ENCODE results near the gene ARL13B. TPM values are rescaled to one million over a fixed set of nuclear protein-coding genes. Genes with fewer than 3 reads are reported as not detected.

ARL13B gene
- total RNA-seq, 2 donors from 2014 or later, result 17.2 to 23.9 TPM

- 95 to 97% methylated on average over 4 to 8 of the region's 8 CpGs for WGBS, 2 experiments (ENCODE audit: insufficient coverage in 1 of 2, insufficient read length in 1 of 2)
- Mint-ChIP-seq H3K4me3 (no peak overlapping the region), H3K27me3 (ENCODE audit: insufficient read depth) (no peaks in the 10 kb centered on the region)
Observed at GRCh38 chr3:94082391-94082937, 102.5 kb downstream of the ARL13B start.

GRCh38 chr3:94083261-94083660 is 103.3 kb downstream of the ARL13B start:
- no peak overlapping the region for H3K4me3 Mint-ChIP-seq
- no peaks in the 10 kb centered on the region for H3K9me3 ChIP-seq (ENCODE audit: control insufficient read depth, low read length)
- H3K9me3 Mint-ChIP-seq, result no peaks in the 10 kb centered on the region
- DNase-seq, result no peak
- H3K36me3 Mint-ChIP-seq (ENCODE audit: low read depth), result peaks cover 18% of the 10 kb centered on the region
- no peak overlapping the region for H3K27ac Mint-ChIP-seq
- H3K36me3 ChIP-seq (ENCODE audit: control insufficient read depth, insufficient read depth, low read length), result peaks cover 23% of the 10 kb centered on the region
- no peak for TF ChIP-seq CTCF (conservative IDR thresholded peaks at IDR 0.05)
- no peak overlapping the region for H3K9ac ChIP-seq (ENCODE audit: extremely low read depth, low read length, poor library complexity, severe bottlenecking)
- H3K27me3 Mint-ChIP-seq (ENCODE audit: insufficient read depth), result no peaks in the 10 kb centered on the region
- WGBS, 2 experiments (ENCODE audit: insufficient coverage in 1 of 2, insufficient read length in 1 of 2), result 93 to 100% methylated on average over 4 of the region's 4 CpGs
- no peak overlapping the region for H3K27ac ChIP-seq (ENCODE audit: low read depth, low read length)
- no peaks in the 10 kb centered on the region for H3K27me3 ChIP-seq (ENCODE audit: control insufficient read depth, insufficient read depth, low read length, poor library complexity, severe bottlenecking)
- H3K4me1 Mint-ChIP-seq, result peaks cover 4% of the 10 kb centered on the region
- no peaks in the 10 kb centered on the region for H3K4me1 ChIP-seq (ENCODE audit: control insufficient read depth, insufficient read depth, low read length)
- no peak overlapping the region for H3K4me3 ChIP-seq (ENCODE audit: low read length)

More at GRCh38 chr3:94082391-94082937, 102.5 kb downstream of the ARL13B start:
- H3K4me1 Mint-ChIP-seq, result peaks cover 4% of the 10 kb centered on the region
- Histone ChIP-seq H3K4me3 (ENCODE audit: low read length) (no peak overlapping the region), H3K36me3 (ENCODE audit: control insufficient read depth, insufficient read depth, low read length) (peaks cover 17% of the 10 kb centered on the region), H3K4me1 (ENCODE audit: control insufficient read depth, insufficient read depth, low read length) (no peaks in the 10 kb centered on the region), H3K27me3 (ENCODE audit: control insufficient read depth, insufficient read depth, low read length, poor library complexity, severe bottlenecking) (no peaks in the 10 kb centered on the region), H3K9me3 (ENCODE audit: control insufficient read depth, low read length) (no peaks in the 10 kb centered on the region), H3K27ac (ENCODE audit: low read depth, low read length) (no peak overlapping the region), H3K9ac (ENCODE audit: extremely low read depth, low read length, poor library complexity, severe bottlenecking) (no peak overlapping the region)
- no peak for TF ChIP-seq CTCF (conservative IDR thresholded peaks at IDR 0.05)
- DNase-seq, result no peak
- no peak overlapping the region for H3K27ac Mint-ChIP-seq
- no peaks in the 10 kb centered on the region for H3K9me3 Mint-ChIP-seq
- peaks cover 25% of the 10 kb centered on the region for H3K36me3 Mint-ChIP-seq (ENCODE audit: low read depth)

GRCh38 chr3:94089126-94089525 is 109.2 kb downstream of the ARL13B start:
- Histone ChIP-seq H3K9me3 (ENCODE audit: control insufficient read depth, low read length) (no peaks in the 10 kb centered on the region), H3K27me3 (ENCODE audit: control insufficient read depth, insufficient read depth, low read length, poor library complexity, severe bottlenecking) (no peaks in the 10 kb centered on the region), H3K36me3 (ENCODE audit: control insufficient read depth, insufficient read depth, low read length) (peaks cover 46% of the 10 kb centered on the region), H3K27ac (ENCODE audit: low read depth, low read length) (no peak overlapping the region), H3K4me1 (ENCODE audit: control insufficient read depth, insufficient read depth, low read length) (no peaks in the 10 kb centered on the region), H3K9ac (ENCODE audit: extremely low read depth, low read length, poor library complexity, severe bottlenecking) (no peak overlapping the region), H3K4me3 (ENCODE audit: low read length) (no peak overlapping the region)
- H3K27ac Mint-ChIP-seq, result no peak overlapping the region
- no peaks in the 10 kb centered on the region for H3K9me3 Mint-ChIP-seq
- H3K27me3 Mint-ChIP-seq (ENCODE audit: insufficient read depth), result no peaks in the 10 kb centered on the region
- no peak for TF ChIP-seq CTCF (conservative IDR thresholded peaks at IDR 0.05)
- H3K4me3 Mint-ChIP-seq, result no peak overlapping the region
- H3K36me3 Mint-ChIP-seq (ENCODE audit: low read depth), result peaks cover 38% of the 10 kb centered on the region
- peaks cover 6% of the 10 kb centered on the region for H3K4me1 Mint-ChIP-seq
- 85% methylated on average over 1 of the region's 1 CpG; no CpG with 5 or more reads in 1 of the 2 experiments for WGBS, 2 experiments (ENCODE audit: insufficient coverage in 1 of 2, insufficient read length in 1 of 2)
- no peak for DNase-seq

All from endodermal cell (in vitro differentiated cells).